ENCODE data around the gene EXOC2.

DNA sequence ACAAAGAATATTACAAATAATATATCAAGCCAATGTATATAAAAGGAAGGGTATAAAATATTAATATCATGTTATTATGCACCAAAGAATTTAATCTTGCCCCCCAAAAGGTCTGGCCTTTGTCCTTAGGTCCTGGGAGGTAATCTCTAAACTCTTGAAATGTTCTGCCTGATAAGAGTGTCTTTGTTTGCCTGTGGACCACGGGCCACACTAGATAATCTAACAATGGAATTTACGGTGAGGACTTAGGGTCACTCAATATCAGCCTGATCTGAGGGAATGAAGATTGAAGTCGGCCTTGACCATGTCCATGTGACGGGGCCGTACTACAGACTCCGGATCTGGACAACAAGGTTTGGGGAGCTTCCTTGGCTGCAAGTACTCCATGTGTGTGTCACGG lies 79.0 kb downstream of the EXOC2 start:
- no peak for TF ChIP-seq EZH2 (IDR thresholded peaks at IDR 0.05)
- TF ChIP-seq POLR2AphosphoS5 (IDR thresholded peaks at IDR 0.05; ENCODE audit: borderline replicate concordance, low read depth, low read length), result no peak

All from SK-N-MC (cell line).